Chondrocyte (in vitro differentiated cells): ENCODE data around the gene AKAP13. TPM values are rescaled to one million over a fixed set of nuclear protein-coding genes. Genes with fewer than 3 reads are reported as not detected.

Experiments used
- DNase-seq: peaks from one replicate; pipeline ENCODE4 v3.0.0; 2021; ENCODE audit warnings: mixed read lengths, low spot score
- H3K27ac Mint-ChIP-seq: one replicate; pipeline ENCODE4 v1.8.0; 2021; ENCODE audit warnings: mild to moderate bottlenecking, moderate library complexity, mixed read lengths; ENCODE audit not compliant: unreplicated experiment
- H3K27me3 Mint-ChIP-seq: 2 replicates; pipeline ENCODE4 v1.8.0; 2021; ENCODE audit warnings: low read depth, mixed read lengths
- H3K36me3 Mint-ChIP-seq: 2 replicates; pipeline ENCODE4 v1.8.0; 2021; ENCODE audit warnings: low read depth, mixed read lengths
- H3K4me1 Mint-ChIP-seq: 2 replicates; pipeline ENCODE4 v1.8.0; 2021; ENCODE audit warnings: low read depth, mild to moderate bottlenecking, mixed read lengths
- H3K4me3 Mint-ChIP-seq: one replicate; pipeline ENCODE4 v1.8.0; 2021; ENCODE audit warnings: mild to moderate bottlenecking, moderate library complexity, mixed read lengths; ENCODE audit not compliant: unreplicated experiment
- H3K9me3 Mint-ChIP-seq: 2 replicates; pipeline ENCODE4 v1.8.0; 2021; ENCODE audit warnings: low read depth, mixed read lengths
- CTCF ChIP-seq: fragments of 200-600 bp; sonication (generic); IDR thresholded peaks from 2 replicates; pipeline ENCODE4 v1.5.0; 2021; ENCODE audit warnings: antibody characterized with exemption, mild to moderate bottlenecking, moderate library complexity
- total RNA-seq: library from RNA; stranded (reverse); gene quantifications from 3 replicates; pipeline ENCODE4 v1.2.1, GENCODE V29; 2021

Gene AKAP13
- total RNA-seq, 1 donor from 2014 or later: 80.6 TPM

- Mint-ChIP-seq H3K4me3 (peak overlapping the region; percentile 58), H3K9me3 (no peaks in the 10 kb centered on the region), H3K27ac (peak overlapping the region; percentile 64), H3K4me1 (peaks cover 41% of the 10 kb centered on the region), H3K36me3 (no peaks in the 10 kb centered on the region), H3K27me3 (no peaks in the 10 kb centered on the region)
- DNase-seq: no peak
- TF ChIP-seq CTCF: no peak
Observed at GRCh38 chr15:85381850-85382751, 1.7 kb downstream of the AKAP13 start.

GRCh38 chr15:85382942-85383341 lies 2.5 kb downstream of the AKAP13 start:
- Mint-ChIP-seq H3K4me1 (peaks cover 46% of the 10 kb centered on the region), H3K36me3 (no peaks in the 10 kb centered on the region), H3K9me3 (no peaks in the 10 kb centered on the region), H3K4me3 (no peak overlapping the region), H3K27ac (peak overlapping the region; percentile 53), H3K27me3 (no peaks in the 10 kb centered on the region)
- TF ChIP-seq CTCF: no peak
- no peak for DNase-seq

- no peak for TF ChIP-seq CTCF
- peak overlapping the region; percentile 15 for H3K27ac Mint-ChIP-seq
- no peak for DNase-seq
- no peaks in the 10 kb centered on the region for H3K36me3 Mint-ChIP-seq
- H3K27me3 Mint-ChIP-seq: no peaks in the 10 kb centered on the region
- no peak overlapping the region for H3K4me3 Mint-ChIP-seq
- H3K9me3 Mint-ChIP-seq: no peaks in the 10 kb centered on the region
- peaks cover 46% of the 10 kb centered on the region for H3K4me1 Mint-ChIP-seq
Observed at GRCh38 chr15:85383470-85384148, 3.2 kb downstream of the AKAP13 start.

GRCh38 chr15:85386261-85386660 lies 5.9 kb downstream of the AKAP13 start:
- H3K36me3 Mint-ChIP-seq: no peaks in the 10 kb centered on the region
- H3K27me3 Mint-ChIP-seq: no peaks in the 10 kb centered on the region
- DNase-seq: no peak
- H3K4me1 Mint-ChIP-seq: peaks cover 39% of the 10 kb centered on the region
- H3K27ac Mint-ChIP-seq: no peak overlapping the region
- H3K4me3 Mint-ChIP-seq: no peak overlapping the region
- no peak for TF ChIP-seq CTCF
- H3K9me3 Mint-ChIP-seq: no peaks in the 10 kb centered on the region

GRCh38 chr15:85388566-85389305 lies 8.3 kb downstream of the AKAP13 start:
- Mint-ChIP-seq H3K4me1 (peaks cover 29% of the 10 kb centered on the region), H3K36me3 (no peaks in the 10 kb centered on the region), H3K4me3 (no peak overlapping the region), H3K9me3 (no peaks in the 10 kb centered on the region), H3K27ac (no peak overlapping the region), H3K27me3 (no peaks in the 10 kb centered on the region)
- no peak for TF ChIP-seq CTCF
- no peak for DNase-seq
